Tibial nerve (tissue), 3 donors: Measurements from ENCODE around the gene GPR22.

Source experiments
- CTCF ChIP-seq, 5 experiments: fragments of 200-600 bp in 3 of 5; fragments of 450-650 bp in 2 of 5; sonication (generic) in 3 of 5; IDR thresholded peaks; one replicate each; pipeline ENCODE4 v1.5.1; 2016 to 2019; ENCODE audit warnings: antibody characterized with exemption in 5 of 5, mild to moderate bottlenecking in 3 of 5, moderate library complexity in 2 of 5
- POLR2A ChIP-seq, 2 donors: fragments of 450-650 bp; IDR thresholded peaks; one replicate each; pipeline ENCODE4 v1.6.1; 2017; ENCODE audit warnings: antibody characterized with exemption in 2 of 2, mild to moderate bottlenecking in 2 of 2, moderate library complexity in 2 of 2

GRCh38 chr7:107439025-107439424, 30.8 kb upstream of the GPR22 start:
- no peak for TF ChIP-seq CTCF (IDR thresholded peaks at IDR 0.05)
- no peak for TF ChIP-seq POLR2A (IDR thresholded peaks at IDR 0.05)
